NCI-H187 (cell line): ENCODE measurements around the gene DCTD.

Experiments
- DNase-seq, 2 experiments: peaks; one replicate each; lab custom pipeline; 2025; lab: John Stamatoyannopoulos, UW

DCTD gene

DNA sequence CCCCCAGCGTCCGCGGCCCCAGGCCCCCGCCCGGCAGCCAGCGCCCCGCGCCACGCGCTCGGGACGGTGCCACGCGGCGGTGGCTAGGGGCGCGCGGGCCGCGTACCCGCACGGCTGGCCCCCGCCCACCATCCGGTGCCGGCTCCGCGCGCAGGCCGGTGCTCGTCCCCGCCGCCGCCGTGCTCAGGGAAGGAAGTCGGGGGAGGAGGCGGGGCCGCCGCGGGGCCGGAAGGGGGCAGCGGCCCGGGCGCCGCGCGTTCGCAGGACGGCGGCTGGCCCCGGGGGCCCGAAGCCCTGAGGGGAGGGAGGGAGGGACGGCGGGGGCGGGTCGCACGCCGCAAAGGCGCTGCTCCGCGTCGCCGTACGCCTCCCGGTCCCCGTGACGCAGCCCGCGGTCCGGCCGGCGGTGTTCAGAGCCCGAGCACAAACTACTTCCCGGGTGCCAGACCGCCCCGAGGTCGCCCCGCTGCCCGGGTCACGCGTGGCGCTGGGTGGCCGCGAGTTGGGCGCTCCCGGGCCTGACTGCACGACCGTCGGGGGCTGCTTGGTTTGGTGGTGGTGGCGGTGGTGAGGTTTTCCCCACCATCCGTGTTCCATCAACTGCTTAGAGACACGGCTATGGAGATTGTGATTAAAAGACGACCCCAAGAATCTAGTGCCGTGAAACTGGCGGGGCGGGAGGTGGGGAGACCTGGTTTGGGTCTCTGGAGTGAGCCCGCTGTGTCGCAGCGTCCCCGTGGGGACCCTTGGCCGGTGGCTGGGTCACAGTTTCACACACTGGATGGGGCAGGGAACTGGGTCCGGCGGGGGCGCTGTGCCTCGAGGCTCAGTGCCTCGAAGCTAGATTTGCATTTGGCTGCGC, at the start of gene DCTD:
Gene DCTD (minus strand): TSS at position 205 of the 862 bp plus-strand sequence. CDS start 1,818 bp downstream, outside the sequence.
- DNase-seq, result peak in 1 of 2 experiments; percentile 8

DNA sequence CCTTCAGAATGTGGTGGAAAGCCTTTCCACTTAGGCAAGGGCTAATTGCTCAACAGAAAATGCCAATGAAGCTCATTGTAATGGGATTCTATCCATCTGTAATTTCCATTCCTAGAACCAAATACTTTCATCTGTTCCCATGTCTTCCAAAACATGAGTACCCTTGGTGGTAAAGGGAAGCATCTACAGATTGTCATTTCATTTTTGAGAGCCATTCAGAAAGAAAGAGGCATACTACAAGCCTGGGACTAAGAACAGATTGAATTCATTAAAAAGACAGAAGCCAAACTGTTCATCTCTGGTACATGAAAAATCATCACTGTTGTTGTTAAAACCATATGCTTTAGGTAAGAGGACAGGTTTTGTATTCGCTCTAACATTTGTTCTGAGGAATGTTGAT, 43.6 kb upstream of the DCTD start:
- DNase-seq, result no peak

GRCh38 chr4:182960228-182960627, 43.0 kb upstream of the DCTD start:
- DNase-seq, result no peak

- no peak for DNase-seq
These were observed 38.2 kb upstream of the DCTD start for GRCh38 chr4:182955411-182955810.

DNA sequence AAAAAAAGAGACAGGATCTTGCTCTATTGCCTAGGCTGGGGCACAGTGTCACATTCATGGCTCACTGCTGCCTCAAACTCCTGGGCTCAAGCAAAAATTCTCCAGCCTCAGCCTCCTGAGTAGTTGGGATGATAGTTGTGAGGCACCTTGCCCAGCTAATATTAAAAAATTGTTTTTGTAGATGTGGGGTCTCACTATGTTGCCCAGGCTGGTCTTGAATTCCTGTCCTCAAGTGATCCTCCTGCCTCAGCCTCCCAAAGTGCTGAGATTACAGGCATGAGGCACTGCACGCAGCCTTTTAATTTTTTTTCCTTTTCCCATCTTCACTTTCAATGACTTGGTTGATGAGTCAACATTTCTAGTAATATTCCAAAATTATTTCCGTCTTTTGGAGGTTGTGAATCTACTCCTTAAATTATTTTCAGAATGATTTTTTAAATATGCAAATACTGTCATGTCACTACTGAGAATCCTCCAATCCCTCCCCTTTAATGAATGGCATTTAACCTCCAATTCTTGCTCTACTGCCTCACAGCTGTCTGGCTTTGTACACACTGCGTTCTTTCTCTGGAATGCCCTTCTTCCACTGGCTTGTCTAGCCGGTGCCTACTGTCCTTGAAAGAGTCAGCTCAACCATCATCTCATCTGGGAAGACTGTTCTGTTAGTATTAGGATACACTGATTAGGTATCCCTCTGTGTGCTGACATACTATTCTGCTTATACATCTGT, 27.5 kb upstream of the DCTD start:
- no peak for DNase-seq

DNA sequence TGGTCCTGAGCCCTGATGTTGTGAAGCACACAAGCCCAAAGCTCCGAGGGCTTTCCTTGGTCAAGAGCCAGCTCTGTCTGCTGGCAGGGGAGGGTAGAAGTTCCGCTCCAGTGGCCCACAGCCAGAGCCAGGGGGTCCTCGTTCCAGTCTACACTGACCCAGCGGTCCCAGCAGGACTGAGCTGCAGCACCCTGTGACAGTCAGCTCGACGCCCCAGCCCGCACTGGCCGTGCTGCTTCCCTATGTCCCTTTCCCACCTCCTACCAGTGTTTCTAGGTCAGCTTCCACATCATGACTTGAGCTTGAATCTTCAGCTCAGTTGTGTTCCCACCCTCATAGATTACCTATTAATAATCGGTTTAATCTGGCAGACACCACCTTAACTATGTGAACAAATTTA, 22.5 kb upstream of the DCTD start:
- no peak for DNase-seq

- peak in 1 of 2 experiments; percentile 8 for DNase-seq
These were observed 21.0 kb upstream of the DCTD start for GRCh38 chr4:182938205-182938645.

DNA sequence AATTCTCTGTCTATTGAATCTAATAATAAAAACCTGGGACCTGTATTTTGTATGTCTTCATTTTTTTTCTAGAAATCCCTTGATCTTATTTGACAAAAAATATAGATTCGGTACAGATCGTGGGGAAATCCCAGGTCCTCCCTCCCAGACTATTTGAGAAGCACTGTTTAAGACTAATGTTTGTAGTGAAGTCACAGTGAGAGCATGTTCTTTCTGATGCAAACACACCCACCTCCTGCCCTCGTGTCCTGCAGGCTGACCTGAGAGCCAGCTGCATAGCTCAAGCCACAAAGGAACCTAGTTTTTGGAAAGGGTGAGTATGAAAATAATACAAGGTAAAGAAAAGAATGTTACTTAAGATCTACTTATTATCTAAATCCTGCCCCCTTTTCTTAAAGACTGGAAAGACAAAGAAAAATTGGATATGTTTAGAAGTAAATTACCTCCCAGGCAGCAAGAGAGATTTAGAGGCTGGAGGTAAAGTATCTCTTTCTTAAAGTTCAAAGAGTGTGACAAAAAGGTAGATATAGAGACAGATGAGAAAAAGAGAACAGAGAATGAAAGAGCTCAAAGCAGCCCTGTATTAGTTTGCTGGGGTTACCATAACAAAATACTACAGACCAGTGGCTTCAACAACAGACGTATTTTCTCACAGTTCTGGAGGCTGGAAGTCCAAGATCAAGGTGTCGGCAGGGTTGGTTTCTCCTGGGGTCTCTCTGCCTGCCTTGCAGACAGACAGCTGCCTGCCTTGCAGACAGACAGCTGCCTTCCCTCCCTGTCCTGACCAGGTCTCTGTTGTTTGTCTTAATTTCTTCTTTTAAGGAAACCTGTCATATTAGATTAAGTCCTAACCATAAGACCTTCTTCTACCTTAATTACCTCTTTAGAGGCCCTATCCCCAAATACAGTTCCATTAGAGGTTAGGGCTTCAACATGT, 20.4 kb upstream of the DCTD start:
- no peak for DNase-seq

DNA sequence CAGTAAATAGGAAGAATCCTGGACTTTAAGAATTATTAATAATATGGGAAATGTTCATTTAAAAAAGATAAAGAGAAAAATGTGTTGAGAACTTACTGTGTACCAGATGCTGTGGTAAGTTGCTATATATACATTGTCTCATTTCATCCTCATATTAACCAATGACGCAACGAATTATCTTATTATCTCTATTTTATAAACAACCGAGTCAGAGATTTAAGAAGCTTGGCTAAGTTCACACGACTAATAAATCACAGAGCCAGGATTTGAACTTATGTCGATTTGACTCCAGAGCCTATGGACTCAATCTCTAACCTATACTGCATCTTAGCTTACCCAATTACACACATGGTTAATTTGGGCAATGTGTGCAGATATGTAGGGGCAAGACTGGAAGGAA, 15.5 kb upstream of the DCTD start:
- DNase-seq, result no peak

DNA sequence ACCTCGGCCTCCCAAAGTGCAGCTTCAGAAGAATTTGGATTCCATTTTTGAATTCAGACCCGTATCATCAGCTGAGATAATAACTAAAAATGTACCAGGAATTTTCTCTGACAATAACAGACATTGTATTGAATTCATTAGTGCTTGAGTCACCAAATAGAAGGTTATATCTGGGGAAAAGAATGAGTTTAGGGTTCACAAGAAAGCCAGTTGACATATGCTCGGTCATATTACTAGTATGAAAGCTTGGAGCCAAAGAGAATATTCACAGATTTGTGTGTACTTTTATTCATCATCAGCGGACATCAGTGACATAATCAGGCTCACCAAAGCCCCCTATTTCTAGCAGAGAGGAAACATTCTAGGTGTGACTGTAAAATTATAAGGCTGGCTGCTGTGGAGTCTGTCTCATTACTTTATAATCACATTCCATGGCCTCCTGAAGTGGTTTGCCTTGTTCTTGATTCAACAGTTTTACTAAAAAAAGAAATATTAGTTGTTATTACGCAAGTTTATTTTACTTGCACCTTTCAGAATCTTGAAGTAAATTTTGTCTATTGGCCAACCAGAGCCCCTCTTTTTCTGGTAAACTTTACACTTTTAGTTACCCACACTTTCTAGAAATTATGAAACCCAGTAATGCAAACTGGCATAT, 14.6 kb upstream of the DCTD start:
- DNase-seq, result no peak

DNA sequence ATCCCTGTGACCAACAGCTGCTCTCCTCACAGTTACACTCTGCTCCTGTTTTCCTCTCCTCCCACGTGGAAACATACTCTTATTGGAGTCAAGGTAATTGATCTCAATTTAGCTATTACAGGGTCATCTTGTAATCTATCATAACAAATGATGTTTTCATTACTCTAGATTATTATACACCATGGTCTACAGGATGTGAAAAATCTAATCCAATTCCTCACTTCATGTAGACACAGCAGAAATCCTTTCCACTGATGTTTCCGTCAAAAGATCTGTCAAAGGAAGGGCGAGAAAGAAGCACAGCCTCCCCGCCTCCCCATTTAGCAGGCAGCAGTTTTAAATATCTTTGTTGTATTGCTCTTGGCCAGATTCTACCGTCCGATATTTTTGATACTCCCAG, 13.7 kb upstream of the DCTD start:
- no peak for DNase-seq

DNA sequence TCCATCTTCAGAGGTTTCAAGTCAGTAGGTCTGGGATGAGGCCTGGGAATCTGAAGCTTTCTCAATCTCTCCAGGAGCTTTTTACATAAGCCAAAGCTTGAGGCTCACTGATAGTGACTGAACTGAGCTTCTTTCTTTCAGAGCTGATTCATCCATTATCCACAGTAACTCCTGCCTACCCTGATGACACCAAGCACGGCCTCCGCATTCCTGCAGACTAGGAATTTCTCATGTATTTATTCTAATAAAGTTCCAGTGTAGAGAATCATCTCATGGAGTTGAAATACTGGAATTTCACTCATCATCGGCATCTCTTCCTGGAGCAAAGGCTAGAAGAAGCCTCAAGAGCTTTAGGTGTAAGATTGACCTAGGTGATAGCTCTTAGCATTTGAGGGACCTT, 12.1 kb upstream of the DCTD start:
- DNase-seq, result no peak

DNA sequence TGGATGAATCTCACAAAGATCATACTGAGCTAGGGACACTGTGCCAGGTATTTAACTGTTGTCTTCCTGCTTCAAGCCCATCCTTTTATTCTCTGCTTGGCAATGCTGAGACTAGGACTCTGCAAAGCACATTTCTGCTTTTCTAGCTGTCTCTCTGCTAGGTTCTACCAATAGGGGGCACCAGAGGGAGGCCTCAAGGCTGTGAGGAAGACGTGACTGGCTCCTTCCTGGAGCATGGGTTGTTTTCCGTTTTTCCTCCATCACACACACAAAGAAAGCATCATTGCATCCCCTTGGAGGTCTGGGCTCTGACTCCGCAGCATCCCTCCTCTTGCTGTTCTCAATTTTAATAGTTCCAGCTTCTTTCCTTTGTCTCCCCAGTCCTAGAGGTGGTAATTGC, 10.9 kb upstream of the DCTD start:
- DNase-seq, result no peak

DNA sequence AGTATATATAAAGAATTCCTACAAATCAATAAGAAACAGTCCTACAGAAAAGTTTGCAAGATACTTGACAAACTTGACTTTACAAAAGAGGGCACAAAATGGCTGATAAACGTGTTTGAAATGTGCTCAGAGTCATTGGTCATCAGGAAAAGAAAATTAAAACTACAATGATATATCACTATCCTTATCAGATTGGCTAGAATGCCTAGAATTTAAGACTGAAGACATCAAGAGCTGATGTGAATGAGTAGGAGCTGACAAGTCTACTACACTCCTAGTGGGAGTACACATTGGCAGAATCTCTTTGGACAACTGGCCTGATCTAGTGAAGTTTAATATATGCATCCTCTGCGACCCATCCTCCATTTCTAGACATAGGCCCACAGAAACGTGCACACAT, 10.3 kb upstream of the DCTD start:
- DNase-seq, result no peak

DNA sequence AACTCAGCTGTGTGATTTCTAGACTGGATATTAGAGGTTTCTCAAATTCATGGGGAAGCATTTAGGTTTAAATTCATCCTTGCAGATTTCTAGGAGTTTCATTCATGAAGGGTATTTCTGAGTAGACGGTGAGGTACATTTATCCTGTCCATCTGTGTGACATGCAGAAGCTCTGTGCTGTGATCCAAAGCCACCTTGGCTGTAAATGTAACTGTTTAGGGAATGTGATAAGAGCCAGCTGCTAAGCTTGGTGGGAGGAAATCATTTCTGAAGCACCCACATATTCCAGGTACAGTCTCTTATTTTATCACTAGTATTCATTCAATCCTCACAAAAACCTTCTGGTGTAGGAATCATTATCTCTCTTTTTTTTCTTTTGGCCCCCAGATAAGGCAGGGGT, 8.7 kb upstream of the DCTD start:
- DNase-seq, result no peak

DNA sequence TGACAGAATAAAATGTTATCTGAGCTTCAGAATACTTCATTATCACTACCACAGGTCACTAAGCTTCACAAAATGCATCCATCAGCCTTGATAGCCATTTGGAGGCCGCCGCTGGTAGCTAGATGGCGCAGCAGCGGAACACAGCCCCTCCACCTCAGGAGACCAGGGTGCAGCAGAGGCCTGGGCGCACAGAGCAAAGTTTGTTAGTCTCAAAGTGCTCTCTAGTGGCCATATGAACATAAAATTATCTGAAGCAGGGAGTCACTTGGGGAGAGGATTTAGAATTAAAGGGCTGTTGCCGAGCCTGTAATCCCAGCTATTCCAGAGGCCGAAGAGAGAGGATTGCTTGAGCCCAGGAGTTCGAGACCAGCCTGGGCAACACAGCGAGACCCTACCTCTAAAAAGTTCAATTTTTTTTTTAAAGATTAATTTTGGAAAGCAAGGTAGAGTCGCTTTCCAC, 8.1 kb upstream of the DCTD start:
- DNase-seq, result peak in 1 of 2 experiments; percentile 24

GRCh38 chr4:182924497-182924896, 7.3 kb upstream of the DCTD start:
- DNase-seq, result no peak

DNA sequence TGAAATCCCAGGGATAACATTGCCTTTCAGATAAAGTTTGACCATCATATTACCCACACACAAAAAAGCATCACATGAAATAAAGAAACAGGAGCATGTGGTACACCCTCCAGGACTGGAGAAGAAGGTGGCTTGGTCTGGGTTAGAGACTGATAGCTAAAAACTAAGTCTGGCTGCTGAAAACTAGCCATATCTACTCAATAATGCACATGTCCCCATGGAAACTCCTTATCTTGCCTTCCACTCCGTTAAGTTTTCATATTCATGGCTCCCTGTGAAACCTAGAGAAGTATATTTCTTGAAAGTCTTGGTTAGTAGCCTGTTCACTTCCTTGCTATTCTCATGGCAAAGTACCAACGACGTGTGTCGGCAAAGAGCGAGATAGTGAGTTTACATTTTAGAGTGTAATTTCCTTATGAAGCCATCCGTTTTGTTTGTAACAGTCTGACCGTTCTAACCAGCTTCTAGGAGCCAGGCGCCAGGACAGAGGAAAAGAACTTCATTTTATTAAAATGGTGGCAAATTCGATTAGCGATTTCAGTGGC, 6.7 kb upstream of the DCTD start:
- no peak for DNase-seq

- no peak for DNase-seq
These were observed 6.2 kb upstream of the DCTD start for GRCh38 chr4:182923366-182923765.

GRCh38 chr4:182922501-182923284, 5.5 kb upstream of the DCTD start:
- DNase-seq, result peak in 1 of 2 experiments; percentile 6
